ENCODE data around the gene PDPK1. TPM values are rescaled to one million over a fixed set of nuclear protein-coding genes. Genes with fewer than 3 reads are reported as not detected.

The PDPK1 gene
- total RNA-seq, 1 donor from 2014 or later = 16.3 TPM

GRCh38 chr16:2507052-2507659 lies 30.7 kb upstream of the PDPK1 start:
- no peak for DNase-seq (ENCODE audit: low read depth in 2 of 2)

DNA sequence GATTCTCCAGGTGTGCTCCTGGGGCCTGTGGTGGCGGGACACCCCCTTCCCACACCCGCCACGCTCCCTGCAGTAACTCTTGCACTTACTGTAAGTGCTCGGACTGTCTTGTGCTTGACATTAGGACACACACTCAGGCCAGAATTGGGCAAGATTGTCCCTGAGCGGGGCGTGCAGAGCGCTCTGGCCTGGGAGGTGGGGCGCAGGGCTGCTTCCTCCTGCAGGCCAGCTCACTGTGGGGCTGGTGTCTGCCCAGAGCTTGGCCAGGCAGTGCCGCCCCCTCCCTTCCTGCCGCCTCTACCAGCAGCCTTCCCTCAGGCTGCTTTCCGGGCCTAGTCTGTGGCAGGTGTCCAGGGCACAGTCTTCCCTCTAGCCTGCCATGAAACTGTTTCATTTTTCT lies 30.2 kb upstream of the PDPK1 start:
- no peak for DNase-seq (ENCODE audit: low read depth in 2 of 2)

- no peak for DNase-seq (ENCODE audit: low read depth in 2 of 2)
Measured at GRCh38 chr16:2508722-2509400, 29.0 kb upstream of the PDPK1 start.

GRCh38 chr16:2511128-2511800 lies 26.6 kb upstream of the PDPK1 start:
- DNase-seq (ENCODE audit: low read depth in 2 of 2) = peak; percentile 66 to 81

DNA sequence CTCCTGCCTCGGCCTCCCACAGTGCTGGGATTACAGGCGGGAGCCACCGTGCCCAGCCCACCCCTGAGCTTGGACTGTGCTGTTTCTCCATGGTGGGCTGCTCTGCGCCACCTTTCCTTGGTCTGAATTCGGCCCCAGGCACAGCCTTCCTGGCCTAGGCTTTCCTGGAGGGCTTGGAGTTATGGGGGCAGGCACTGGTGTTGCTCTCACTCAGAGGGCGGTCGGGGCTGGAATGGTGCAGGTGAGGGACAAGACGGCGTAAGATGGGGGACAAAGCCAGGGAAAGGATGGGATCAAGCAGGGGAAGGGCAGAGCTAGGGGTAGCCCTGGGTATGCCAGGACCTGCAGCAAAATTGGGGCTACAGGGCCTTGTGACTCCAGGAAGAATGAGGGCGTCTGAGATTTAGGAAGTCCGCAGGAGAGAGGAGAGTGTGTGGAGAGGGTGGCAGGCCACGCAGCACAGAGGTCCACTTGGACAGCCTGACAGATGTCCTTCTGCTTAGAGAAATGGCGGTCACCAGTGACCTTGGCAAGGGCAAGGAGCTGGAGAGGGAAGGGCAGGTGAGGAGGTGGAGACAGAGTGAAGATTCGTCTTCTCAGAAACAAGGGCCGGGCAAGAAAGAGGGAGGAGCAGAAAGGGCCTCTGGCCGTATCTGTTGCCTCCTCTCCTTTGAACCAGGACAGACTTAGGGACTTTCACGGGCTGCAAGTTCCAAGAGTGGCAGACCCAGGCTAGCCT lies 25.7 kb upstream of the PDPK1 start:
- DNase-seq (ENCODE audit: low read depth in 2 of 2) = no peak

DNA sequence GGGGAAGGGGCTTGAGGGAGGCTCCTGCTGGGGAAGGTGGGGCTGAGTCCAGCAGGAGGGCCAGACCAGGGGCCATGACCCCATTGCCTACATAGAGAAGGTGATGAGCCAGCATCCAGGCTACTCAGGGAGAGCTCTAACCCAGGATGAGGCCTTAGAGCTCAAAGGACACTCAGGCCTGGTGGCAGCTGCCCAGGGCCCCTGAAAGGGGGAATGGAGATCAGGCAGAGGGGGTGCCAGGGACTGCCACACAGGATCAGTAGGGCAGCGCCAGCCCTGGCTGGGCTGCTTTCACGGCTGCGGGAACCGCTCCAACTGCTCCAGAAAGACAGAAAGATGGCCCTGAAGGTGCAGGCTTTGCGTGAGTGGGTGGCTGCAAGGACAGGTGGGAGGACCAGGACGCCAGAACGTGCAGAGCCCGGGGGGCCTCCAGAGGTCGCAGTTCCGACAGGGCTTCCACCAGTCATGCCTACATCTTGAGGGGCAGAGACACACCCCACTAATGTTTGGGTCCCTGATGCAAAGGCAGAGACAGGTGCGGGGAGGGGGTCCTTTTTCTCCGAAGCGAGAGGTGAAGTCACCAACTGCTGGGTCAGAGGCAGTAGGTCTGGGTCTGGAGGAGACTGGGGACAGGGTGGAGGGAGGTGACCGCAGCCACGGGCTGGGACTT lies 25.0 kb upstream of the PDPK1 start:
- DNase-seq (ENCODE audit: low read depth in 2 of 2) = no peak

GRCh38 chr16:2513405-2514332 lies 24.2 kb upstream of the PDPK1 start, which contains the start of gene ATP6V0C:
Gene ATP6V0C (plus strand): TSS chr16:2513952. CDS start chr16:2514104, 152 bp downstream.
- DNase-seq (ENCODE audit: low read depth in 2 of 2) = peak; percentile 88 to 91

DNA sequence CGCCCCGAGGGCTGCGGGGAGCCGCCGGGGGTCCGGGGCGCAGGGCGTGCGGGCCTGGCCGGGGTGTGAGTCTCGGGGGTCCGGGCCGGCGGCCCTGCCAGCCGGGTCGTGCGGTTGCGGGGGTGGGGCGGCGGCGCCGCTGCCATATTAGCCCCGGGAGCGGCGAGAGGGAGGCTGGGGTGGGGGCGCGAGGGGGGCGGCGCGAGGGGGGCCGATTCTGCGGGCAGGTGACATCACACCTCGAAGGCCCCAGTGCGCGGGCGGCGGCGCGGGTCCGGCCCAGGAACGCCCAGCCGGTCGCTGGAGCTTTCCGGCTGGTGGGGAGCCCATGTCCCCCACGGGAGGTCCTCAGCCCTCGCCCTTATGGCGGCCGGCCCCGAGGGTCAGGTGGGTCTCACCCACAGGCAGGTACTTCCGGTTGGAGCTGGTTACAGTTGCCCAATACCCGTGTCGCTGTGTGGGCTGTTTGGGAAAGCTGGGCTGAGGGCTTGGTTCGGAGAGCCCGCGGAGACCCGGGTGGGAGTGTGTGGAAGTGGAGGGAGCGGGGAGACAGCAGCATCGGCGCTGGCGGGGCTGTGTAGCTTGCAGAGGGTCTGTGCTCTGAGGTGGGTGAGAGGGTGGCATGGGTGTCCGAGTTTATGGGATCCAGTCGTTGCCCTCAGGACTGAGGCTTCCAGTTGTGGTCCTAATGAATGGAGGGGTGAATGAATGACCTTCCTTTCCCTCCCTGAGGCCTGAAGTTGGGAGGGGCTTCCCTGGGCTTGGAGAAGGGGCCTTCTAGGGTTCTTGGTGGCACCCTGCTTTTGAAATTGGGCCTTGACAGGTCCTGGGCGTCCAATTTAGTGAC lies 23.3 kb upstream of the PDPK1 start:
- DNase-seq (ENCODE audit: low read depth in 2 of 2) = peak in 1 of 2 donors; percentile 29

- no peak for DNase-seq (ENCODE audit: low read depth in 2 of 2)
Measured at GRCh38 chr16:2515180-2515851, 22.5 kb upstream of the PDPK1 start.

- peak; percentile 26 to 51 for DNase-seq (ENCODE audit: low read depth in 2 of 2)
Measured at GRCh38 chr16:2516391-2517240, 21.2 kb upstream of the PDPK1 start.

DNA sequence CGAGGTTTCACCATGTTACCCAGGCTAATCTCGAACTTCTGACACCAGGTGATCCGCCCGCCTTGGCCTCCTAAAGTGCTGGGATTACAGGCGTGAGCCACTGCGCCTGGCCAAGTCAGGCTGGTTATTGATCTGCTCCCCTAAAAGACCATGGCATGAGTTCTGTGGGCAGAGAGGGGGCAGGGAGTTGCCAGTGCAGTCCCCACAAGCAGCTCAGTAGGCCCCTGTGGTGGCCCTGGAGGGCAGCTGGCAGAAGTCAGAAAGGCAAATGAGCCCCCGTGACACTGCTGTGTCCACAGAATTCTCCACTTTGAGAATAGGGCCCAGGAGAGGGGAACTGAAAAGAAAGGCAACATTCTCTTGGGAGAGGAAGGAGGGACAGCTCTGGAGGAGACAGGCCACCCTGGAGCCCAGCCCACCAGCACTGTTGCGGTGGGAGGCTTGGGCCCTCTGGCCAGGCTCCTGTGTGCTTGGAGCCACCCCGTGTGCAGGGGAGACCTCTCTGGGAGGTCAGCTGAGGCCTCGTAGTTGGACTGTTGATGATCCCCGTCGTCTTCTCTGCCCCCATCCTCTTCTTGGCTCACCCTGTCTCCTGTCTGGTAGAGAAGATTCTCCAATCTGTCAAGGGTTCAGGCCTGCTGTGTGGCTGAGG lies 19.7 kb upstream of the PDPK1 start:
- DNase-seq (ENCODE audit: low read depth in 2 of 2) = no peak

GRCh38 chr16:2518823-2519710 lies 18.8 kb upstream of the PDPK1 start:
- DNase-seq (ENCODE audit: low read depth in 2 of 2) = no peak

DNA sequence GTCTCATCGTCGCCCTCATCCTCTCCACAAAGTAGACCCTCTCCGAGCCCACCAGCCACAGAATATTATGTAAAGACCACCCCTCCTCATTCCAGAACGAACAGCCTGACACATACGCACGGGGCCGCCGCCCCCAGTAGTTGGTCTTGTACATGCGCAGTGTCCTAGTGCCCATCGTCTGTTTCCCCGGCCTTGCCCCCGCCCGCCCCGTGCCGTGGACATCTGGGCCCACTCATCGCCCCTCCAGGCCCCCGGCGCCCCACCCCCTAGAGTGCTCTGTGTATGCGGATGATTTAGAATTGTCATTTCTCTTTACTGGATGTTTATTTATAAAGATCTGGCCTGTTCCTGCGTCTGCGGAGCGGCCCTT lies 18.1 kb upstream of the PDPK1 start:
- no peak for DNase-seq (ENCODE audit: low read depth in 2 of 2)

DNA sequence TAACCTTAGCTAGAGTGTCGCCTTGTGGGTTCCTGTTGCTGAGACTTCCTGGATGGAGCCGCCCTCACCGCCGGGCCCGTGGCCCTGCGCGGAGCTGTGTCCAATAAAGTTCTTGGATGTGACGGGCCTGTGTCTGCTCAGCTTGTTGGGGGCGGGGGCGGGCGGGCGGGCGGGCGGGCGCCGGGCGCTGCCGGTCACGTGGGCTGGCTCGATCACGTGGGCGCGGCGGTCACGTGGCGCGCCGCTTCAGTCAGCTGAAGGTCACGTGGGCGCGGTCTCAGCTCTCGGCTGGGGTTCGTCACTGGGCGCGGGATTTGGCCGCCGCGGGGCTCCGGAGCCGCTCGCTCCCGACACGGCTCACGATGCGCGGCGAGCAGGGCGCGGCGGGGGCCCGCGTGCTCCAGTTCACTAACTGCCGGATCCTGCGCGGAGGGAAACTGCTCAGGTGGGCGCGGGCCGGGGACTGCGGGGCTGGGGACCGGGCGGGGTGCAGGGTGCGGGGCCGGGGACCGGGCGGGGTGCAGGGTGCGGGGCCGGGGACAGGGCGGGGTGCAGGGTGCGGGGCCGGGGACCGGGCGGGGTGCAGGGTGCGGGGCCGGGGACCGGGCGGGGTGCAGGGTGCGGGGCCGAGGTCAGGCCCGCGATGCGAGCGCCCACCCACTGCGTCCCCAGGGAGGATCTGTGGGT lies 17.6 kb upstream of the PDPK1 start, which contains the start of gene AMDHD2:
Gene AMDHD2, plus strand, starts transcription at position 275 of the 687 bp plus-strand sequence. Its CDS starts 88 bp downstream, at position 363.
- DNase-seq (ENCODE audit: low read depth in 2 of 2) = peak; percentile 95 to 96

DNA sequence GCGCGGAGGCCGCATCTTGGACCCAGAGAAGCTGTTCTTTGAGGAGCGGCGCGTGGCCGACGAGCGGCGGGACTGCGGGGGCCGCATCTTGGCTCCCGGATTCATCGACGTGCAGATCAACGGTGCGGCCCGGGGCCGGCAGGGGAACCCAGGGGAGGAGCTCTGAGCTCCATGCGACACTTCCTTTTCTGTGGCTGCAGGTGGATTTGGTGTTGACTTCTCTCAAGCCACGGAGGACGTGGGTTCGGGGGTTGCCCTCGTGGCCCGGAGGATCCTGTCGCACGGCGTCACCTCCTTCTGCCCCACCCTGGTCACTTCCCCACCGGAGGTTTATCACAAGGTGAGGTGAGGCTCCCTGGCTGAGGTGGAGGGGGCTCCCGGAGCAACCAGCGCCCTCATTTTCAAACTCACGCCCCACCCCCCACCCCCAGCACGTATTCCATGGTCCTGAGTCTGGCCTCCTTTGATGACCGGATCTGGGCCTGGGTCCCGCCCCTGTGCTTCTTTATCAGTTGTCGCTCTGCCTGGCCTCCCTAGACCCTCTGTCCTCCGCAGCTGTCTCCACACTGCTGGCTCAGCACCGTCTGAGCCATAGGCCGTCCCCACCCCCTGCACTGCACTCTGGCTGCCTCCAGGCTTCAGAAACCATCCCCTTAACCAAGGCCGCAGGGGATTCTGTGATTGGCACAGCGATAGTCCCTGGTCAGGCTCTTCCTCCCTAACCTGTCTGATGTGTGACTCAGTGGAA lies 16.9 kb upstream of the PDPK1 start:
- peak in 1 of 2 donors; percentile 49 for DNase-seq (ENCODE audit: low read depth in 2 of 2)

Measured in lung microvascular endothelial cell (primary cell).